GM20000 (cell line): ENCODE results near the gene ZNF888.
A peak's percentile ranks its signal among the peaks of the same experiment; 100 is the strongest.
"Not testable (repeated sequence)": the region's sequence is repeated elsewhere in the genome, so short reads cannot be mapped to it uniquely, and the experiment has no call there.

ENCODE experiments used
- DNase-seq: peaks from one replicate; pipeline ENCODE4 v3.0.0; 2012; ENCODE audit warnings: low spot score
- CTCF ChIP-seq: IDR thresholded peaks from 2 replicates; pipeline ENCODE4 v1.5.1; 2012; ENCODE audit warnings: mild to moderate bottlenecking, control low read depth; ENCODE audit errors: extremely low read depth, missing control alignments

Gene ZNF888

GRCh38 chr19:52936151-52936953 is 13.1 kb upstream of the ZNF888 start:
- TF ChIP-seq CTCF: no peak
- peak; percentile 14 for DNase-seq

- no peak for TF ChIP-seq CTCF
- no peak for DNase-seq
Measured at GRCh38 chr19:52935434-52935833, 12.2 kb upstream of the ZNF888 start.

- not testable (repeated sequence) for DNase-seq
Measured at GRCh38 chr19:52924641-52925040, 1.4 kb upstream of the ZNF888 start.

- no peak for TF ChIP-seq CTCF
- no peak for DNase-seq
Measured at GRCh38 chr19:52923778-52924593, 758 bp upstream of the ZNF888 start.

- no peak for TF ChIP-seq CTCF
- no peak for DNase-seq
Measured at GRCh38 chr19:52917531-52917930, 5.7 kb downstream of the ZNF888 start.

GRCh38 chr19:52910648-52911047 is 12.6 kb downstream of the ZNF888 start:
- no peak for TF ChIP-seq CTCF
- DNase-seq: no peak

GRCh38 chr19:52904052-52904780 is 19.0 kb downstream of the ZNF888 start:
- not testable (repeated sequence) for DNase-seq

GRCh38 chr19:52901842-52902241 is 21.4 kb downstream of the ZNF888 start:
- TF ChIP-seq CTCF: no peak

GRCh38 chr19:52898596-52898995 is 24.6 kb downstream of the ZNF888 start:
- DNase-seq: not testable (repeated sequence)

More at GRCh38 chr19:52901842-52902241, 21.4 kb downstream of the ZNF888 start:
- no peak for DNase-seq
